ENCODE data around the gene LRP1-AS.

Gene LRP1-AS

GRCh38 chr12:57146961-57147944 lies at the start of gene LRP1-AS:
TSS of gene LRP1-AS (minus strand) at chr12:57147619.
- DNase-seq (ENCODE audit: low spot score) = no peak

- no peak for DNase-seq (ENCODE audit: low spot score)
Observed at GRCh38 chr12:57196956-57197355, 49.5 kb upstream of the LRP1-AS start.

GRCh38 chr12:57196439-57196838 lies 49.0 kb upstream of the LRP1-AS start:
- no peak for DNase-seq (ENCODE audit: low spot score)

- DNase-seq (ENCODE audit: low spot score) = no peak
Observed at GRCh38 chr12:57195611-57196371, 48.4 kb upstream of the LRP1-AS start.

- DNase-seq (ENCODE audit: low spot score) = no peak
Observed at GRCh38 chr12:57195186-57195585, 47.8 kb upstream of the LRP1-AS start.

- DNase-seq (ENCODE audit: low spot score) = no peak
Observed at GRCh38 chr12:57194253-57194652, 46.8 kb upstream of the LRP1-AS start.

GRCh38 chr12:57193706-57194245 lies 46.4 kb upstream of the LRP1-AS start:
- DNase-seq (ENCODE audit: low spot score) = no peak

- no peak for DNase-seq (ENCODE audit: low spot score)
Observed at GRCh38 chr12:57192920-57193319, 45.5 kb upstream of the LRP1-AS start.

GRCh38 chr12:57191410-57191809 lies 44.0 kb upstream of the LRP1-AS start:
- DNase-seq (ENCODE audit: low spot score) = no peak

- no peak for DNase-seq (ENCODE audit: low spot score)
Observed at GRCh38 chr12:57190821-57191220, 43.4 kb upstream of the LRP1-AS start.

- no peak for DNase-seq (ENCODE audit: low spot score)
Observed at GRCh38 chr12:57190037-57190436, 42.6 kb upstream of the LRP1-AS start.

GRCh38 chr12:57188090-57188425 lies 40.6 kb upstream of the LRP1-AS start:
- DNase-seq (ENCODE audit: low spot score) = no peak

- DNase-seq (ENCODE audit: low spot score) = no peak
Observed at GRCh38 chr12:57187222-57188089, 40.0 kb upstream of the LRP1-AS start.

- no peak for DNase-seq (ENCODE audit: low spot score)
Observed at GRCh38 chr12:57185906-57186508, 38.6 kb upstream of the LRP1-AS start.

- DNase-seq (ENCODE audit: low spot score) = no peak
Observed at GRCh38 chr12:57185403-57185802, 38.0 kb upstream of the LRP1-AS start.

- no peak for DNase-seq (ENCODE audit: low spot score)
Observed at GRCh38 chr12:57183939-57184725, 36.7 kb upstream of the LRP1-AS start.

- DNase-seq (ENCODE audit: low spot score) = peak; percentile 90
Observed at GRCh38 chr12:57182918-57183575, 35.6 kb upstream of the LRP1-AS start.

- no peak for DNase-seq (ENCODE audit: low spot score)
Observed at GRCh38 chr12:57181561-57182155, 34.2 kb upstream of the LRP1-AS start.

GRCh38 chr12:57181072-57181471 lies 33.7 kb upstream of the LRP1-AS start:
- no peak for DNase-seq (ENCODE audit: low spot score)

Measured in ecto neural progenitor cell (in vitro differentiated cells).